Kidney (tissue), 14 donors: ENCODE data around the gene MCMBP. TPM values are rescaled to one million over a fixed set of nuclear protein-coding genes. Genes with fewer than 3 reads are reported as not detected.

ENCODE experiments used
- DNase-seq, 5 donors: peaks; one replicate each; pipeline ENCODE4 v3.0.0-alpha.2; 2013 to 2020
- FAIRE-seq: peaks from 2 replicates; lab custom pipeline; 2012; peaks lifted over from hg19 to GRCh38; lab: Jason Lieb, UNC
- H3K27ac ChIP-seq, 2 donors: one replicate each; pipeline ENCODE4 v1.7.0; 2013; ENCODE audit warnings: low read depth in 2 of 2, low read length in 2 of 2, inconsistent platforms in 1 of 2
- H3K27me3 ChIP-seq: one replicate; pipeline ENCODE4 v1.7.1; 2013; ENCODE audit warnings: low read length, inconsistent platforms; ENCODE audit not compliant: control insufficient read depth, insufficient read depth
- H3K36me3 ChIP-seq, 3 donors: one replicate each; pipeline versions ENCODE4 v1.7.0 to v1.7.1; 2013; ENCODE audit warnings: low read length in 3 of 3, control low read depth in 1 of 3, inconsistent platforms in 1 of 3; ENCODE audit not compliant: insufficient read depth in 3 of 3, control insufficient read depth in 2 of 3
- H3K4me1 ChIP-seq, 3 donors: one replicate each; pipeline versions ENCODE4 v1.7.0 to v1.7.1; 2013; ENCODE audit warnings: low read length in 3 of 3, inconsistent platforms in 1 of 3, low read depth in 1 of 3; ENCODE audit not compliant: control insufficient read depth in 2 of 3, insufficient read depth in 2 of 3
- H3K4me3 ChIP-seq, 3 donors: one replicate each; pipeline versions ENCODE4 v1.7.0 to v1.8.1; 2013; ENCODE audit warnings: low read length in 3 of 3, control low read depth in 1 of 3, inconsistent platforms in 1 of 3
- H3K9ac ChIP-seq, 3 donors: one replicate each; pipeline versions ENCODE4 v1.7.0 to v1.7.1; 2013; ENCODE audit warnings: low read length in 3 of 3, control low read depth in 1 of 3, inconsistent platforms in 1 of 3
- H3K9me3 ChIP-seq, 3 donors: one replicate each; pipeline versions ENCODE4 v1.7.0 to v1.7.1; 2013; ENCODE audit warnings: low read length in 3 of 3, control low read depth in 1 of 3, inconsistent platforms in 1 of 3; ENCODE audit not compliant: control insufficient read depth in 2 of 3, insufficient read depth in 1 of 3
- CTCF ChIP-seq: IDR thresholded peaks from 3 replicates; pipeline ENCODE4 v1.5.1; 2012; ENCODE audit warnings: mild to moderate bottlenecking, moderate library complexity, borderline replicate concordance; ENCODE audit not compliant: insufficient read depth; ENCODE audit errors: extremely low read depth
- intact Hi-C: fragments of 100-400 bp; cut with DNase I; formaldehyde crosslinking; loops from one replicate; pipeline ENCODE4 v1.11.1; 2022
- polyA plus RNA-seq: library from polyadenylated mRNA; stranded (reverse); fragments of 350-450 nt; fragmentation: Illumina TruSeq; extraction: RNeasy Lipid Tissue Mini Kit (QIAGEN cat#74804); gene quantifications from one replicate; pipeline ENCODE4 v1.2.3, GENCODE V29; 2014; ENCODE audit warnings: low read depth, low replicate concordance; ENCODE audit not compliant: insufficient read depth
- total RNA-seq: library from RNA; stranded (reverse); fragmentation: NEBNext Ultra II Directional; extraction: Animal tissue kit (Norgen Biotek cat#: 25700); gene quantifications from one replicate; pipeline ENCODE4 v1.2.1, GENCODE V29; 2021
- donor health status: control.
- donor health status: control.
- donor health status: control.
- donor health status: control.
- donor health status: control.
- donor health status: DM: yes; HTN: yes; CAD: no.
- donor health status: Normal renal cell carcinoma (clear cell type).

The MCMBP gene
- total and polyA plus RNA-seq, 2 donors from 2014 or later, result 21.3 to 45.3 TPM

- FAIRE-seq, result no peak
- H3K9ac ChIP-seq, result no peak overlapping the region
- TF ChIP-seq CTCF, result no peak
- H3K4me1 ChIP-seq, result no peaks in the 10 kb centered on the region
- H3K4me3 ChIP-seq, result no peak overlapping the region
- no peaks in the 10 kb centered on the region for H3K9me3 ChIP-seq
- intact Hi-C loops, result no loop called here
- H3K27ac ChIP-seq, result no peak overlapping the region
- H3K27me3 ChIP-seq, result no peaks in the 10 kb centered on the region
- no peak for DNase-seq
- peaks cover 4 to 38% (median 28%) of the 10 kb centered on the region in 3 donors for H3K36me3 ChIP-seq
Measured at GRCh38 chr10:119903946-119904666, 31.5 kb upstream of the MCMBP start.

- H3K4me3 ChIP-seq, result no peak overlapping the region
- DNase-seq (no peak), FAIRE-seq (no peak)
- H3K36me3 ChIP-seq, result peaks cover 2 to 20% (median 13%) of the 10 kb centered on the region in 3 donors
- no peaks in the 10 kb centered on the region for H3K27me3 ChIP-seq
- H3K27ac ChIP-seq, result no peak overlapping the region
- intact Hi-C loops, result no loop called here
- H3K4me1 ChIP-seq, result peaks cover 0 to 25% (median 8%) of the 10 kb centered on the region in 3 donors
- H3K9ac ChIP-seq, result no peak overlapping the region
- no peak for TF ChIP-seq CTCF
- H3K9me3 ChIP-seq, result no peaks in the 10 kb centered on the region
Measured at GRCh38 chr10:119898577-119898976, 25.9 kb upstream of the MCMBP start.

GRCh38 chr10:119896937-119897770, 24.5 kb upstream of the MCMBP start:
- peak in 4 of 5 donors; percentile 43 to 82 (median 65) for DNase-seq

More at GRCh38 chr10:119896937-119897770, 24.5 kb upstream of the MCMBP start:
- Histone ChIP-seq H3K4me3 (peak overlapping the region in 1 of 3 donors; percentile 7), H3K4me1 (peaks cover 0 to 25% (median 8%) of the 10 kb centered on the region in 3 donors), H3K27ac (peak overlapping the region in 1 of 2 donors; percentile 69), H3K9me3 (no peaks in the 10 kb centered on the region), H3K36me3 (peaks cover 2 to 11% (median 4%) of the 10 kb centered on the region in 3 donors), H3K9ac (no peak overlapping the region), H3K27me3 (no peaks in the 10 kb centered on the region)
- intact Hi-C loops, result no loop called here
- no peak for FAIRE-seq
- TF ChIP-seq CTCF, result no peak
